Activated CD8-positive, alpha-beta T cell treated with anti-CD3 and anti-CD28 coated beads for 36 hours (primary cell): Measurements from ENCODE around the gene DOCK2. TPM values are rescaled to one million over a fixed set of nuclear protein-coding genes. Genes with fewer than 3 reads are reported as not detected.

ENCODE experiments used
- ATAC-seq: fragments of 200-7000 bp; cut with Tn5 transposase; one replicate; pipeline ENCODE4 v1.10.0; 2021; ENCODE audit warnings: mild to moderate bottlenecking, moderate library complexity
- CTCF ChIA-PET: fragments of 350-600 bp; sonication (Branson Sonifier 250); formaldehyde crosslinking; loops from one replicate; lab custom pipeline; 2021; ENCODE audit warnings: antibody characterized with exemption; lab: Charles Lee
- POLR2A ChIA-PET: fragments of 350-600 bp; sonication (Branson Sonifier 250); formaldehyde crosslinking; loops from one replicate; lab custom pipeline; 2021; ENCODE audit warnings: antibody characterized with exemption; lab: Charles Lee
- DNase-seq: peaks from one replicate; pipeline ENCODE4 v3.0.0-alpha.2; 2020
- H3K27ac Mint-ChIP-seq: one replicate; pipeline ENCODE4 v1.8.0; 2021; ENCODE audit warnings: mild to moderate bottlenecking, mixed read lengths
- H3K27me3 Mint-ChIP-seq: one replicate; pipeline ENCODE4 v1.8.0; 2021; ENCODE audit warnings: mixed read lengths
- H3K36me3 Mint-ChIP-seq: one replicate; pipeline ENCODE4 v1.8.0; 2021; ENCODE audit warnings: low read depth, mixed read lengths
- H3K4me1 Mint-ChIP-seq: one replicate; pipeline ENCODE4 v1.8.0; 2021; ENCODE audit warnings: low read depth, mixed read lengths
- H3K4me3 Mint-ChIP-seq: one replicate; pipeline ENCODE4 v1.8.0; 2021; ENCODE audit warnings: mild to moderate bottlenecking, moderate library complexity, mixed read lengths
- H3K9me3 Mint-ChIP-seq: one replicate; pipeline ENCODE4 v1.8.0; 2021; ENCODE audit warnings: mixed read lengths
- CTCF ChIP-seq: fragments of 200-600 bp; IDR thresholded peaks from one replicate; pipeline ENCODE4 v1.8.0; 2022; ENCODE audit warnings: antibody characterized with exemption, mild to moderate bottlenecking
- intact Hi-C: fragments of 100-400 bp; cut with micrococcal nuclease; formaldehyde crosslinking; loops from one replicate; pipeline ENCODE4 v1.10.0; 2022
- total RNA-seq, 2 experiments: library from RNA; stranded (reverse); gene quantifications; one replicate each; pipeline ENCODE4 v1.2.3, GENCODE V29; 2021

Gene DOCK2
- total RNA-seq, 2 experiments from 2014 or later, result 180 to 181 TPM

- peaks cover 34% of the 10 kb centered on the region for H3K4me1 Mint-ChIP-seq
- H3K36me3 Mint-ChIP-seq, result peaks cover 31% of the 10 kb centered on the region
- peaks cover 20% of the 10 kb centered on the region for H3K9me3 Mint-ChIP-seq
- peak overlapping the region; percentile 82 for H3K4me3 Mint-ChIP-seq
- ChIA-PET CTCF (no interaction called here), POLR2A (interaction anchor here (0.7 to 6.3 kb wide), 5 partner anchors 15 to 41 kb away, joined by 3 to 82 read pairs (median 5); no protein-coding TSS in a partner anchor)
- ATAC-seq, result no peak
- H3K27me3 Mint-ChIP-seq, result no peaks in the 10 kb centered on the region
- peak overlapping the region; percentile 96 for H3K27ac Mint-ChIP-seq
- intact Hi-C loops, result no loop called here
- TF ChIP-seq CTCF, result no peak
- no peak for DNase-seq
Measured at GRCh38 chr5:169635936-169636335, 1.1 kb upstream of the DOCK2 start.

GRCh38 chr5:169636477-169637084 is 494 bp upstream of the DOCK2 start:
- Mint-ChIP-seq H3K36me3 (peaks cover 38% of the 10 kb centered on the region), H3K9me3 (peaks cover 20% of the 10 kb centered on the region), H3K27me3 (no peaks in the 10 kb centered on the region), H3K4me1 (peaks cover 41% of the 10 kb centered on the region), H3K27ac (peak overlapping the region; percentile 96), H3K4me3 (peak overlapping the region; percentile 82)
- TF ChIP-seq CTCF, result no peak
- ChIA-PET POLR2A (interaction anchor here (0.7 to 6.3 kb wide), 9 partner anchors 14 to 53 kb away, joined by 3 to 82 read pairs (median 6); partner anchors contain the start of gene SPDL1), CTCF (no interaction called here)
- ATAC-seq (no peak), DNase-seq (no peak)
- intact Hi-C loops, result no loop called here

GRCh38 chr5:169637549-169638121 is 560 bp downstream of the DOCK2 start:
- CTCF ChIA-PET, result interaction anchor here (0.7 to 1.3 kb wide), 4 partner anchors 10 to 54 kb away, joined by 3 to 5 read pairs (median 4); partner anchors contain the start of gene SPDL1
- no peaks in the 10 kb centered on the region for H3K27me3 Mint-ChIP-seq
- H3K27ac Mint-ChIP-seq, result peak overlapping the region; percentile 96
- peaks cover 20% of the 10 kb centered on the region for H3K9me3 Mint-ChIP-seq
- peak; percentile 85 for ATAC-seq
- peaks cover 49% of the 10 kb centered on the region for H3K4me1 Mint-ChIP-seq
- intact Hi-C loops, result no loop called here
- H3K4me3 Mint-ChIP-seq, result peak overlapping the region; percentile 82
- DNase-seq, result peak; percentile 92
- TF ChIP-seq CTCF, result no peak
- POLR2A ChIA-PET, result interaction anchor here (0.6 to 6.3 kb wide), 9 partner anchors 13 to 168 kb away, joined by 3 to 82 read pairs (median 6); partner anchors contain the start of gene SPDL1
- H3K36me3 Mint-ChIP-seq, result peaks cover 40% of the 10 kb centered on the region

GRCh38 chr5:169641253-169641652 is 4.2 kb downstream of the DOCK2 start:
- ChIA-PET CTCF (no interaction called here), POLR2A (interaction anchor here (6.3 kb wide), 1 partner anchor 10 kb away, joined by 82 read pairs; no protein-coding TSS in a partner anchor)
- DNase-seq, result no peak
- no peak for ATAC-seq
- Mint-ChIP-seq H3K36me3 (peaks cover 62% of the 10 kb centered on the region), H3K4me3 (no peak overlapping the region), H3K27ac (no peak overlapping the region), H3K4me1 (peaks cover 75% of the 10 kb centered on the region), H3K9me3 (peaks cover 17% of the 10 kb centered on the region), H3K27me3 (no peaks in the 10 kb centered on the region)
- intact Hi-C loops, result no loop called here
- TF ChIP-seq CTCF, result no peak

- ChIA-PET CTCF (interaction anchor here (1.2 kb wide), 1 partner anchor 9 kb away, joined by 5 read pairs; no protein-coding TSS in a partner anchor), POLR2A (interaction anchor here (1.3 to 9.7 kb wide), 2 partner anchors 8 to 10 kb away, joined by 8 to 82 read pairs; partner anchors contain the start of gene DOCK2)
- Mint-ChIP-seq H3K4me3 (no peak overlapping the region), H3K9me3 (no peaks in the 10 kb centered on the region), H3K27me3 (no peaks in the 10 kb centered on the region), H3K27ac (peak overlapping the region; percentile 51), H3K4me1 (peaks cover 88% of the 10 kb centered on the region), H3K36me3 (peaks cover 61% of the 10 kb centered on the region)
- intact Hi-C loops, result no loop called here
- DNase-seq, result no peak
- no peak for TF ChIP-seq CTCF
- ATAC-seq, result no peak
Measured at GRCh38 chr5:169646856-169647255, 9.8 kb downstream of the DOCK2 start.
